Measurements from ENCODE around the gene KRTAP5-1.

The KRTAP5-1 gene

GRCh38 chr11:1567052-1567720 lies 17.9 kb downstream of the KRTAP5-1 start:
- H2AFZ ChIP-seq (ENCODE audit: insufficient read depth, low read length, poor library complexity): no peak overlapping the region
- H2AK5ac ChIP-seq (ENCODE audit: low read length): no peak overlapping the region
- no peak overlapping the region for H3K4me3 ChIP-seq (ENCODE audit: low read depth, low read length)
- peaks cover 5% of the 10 kb centered on the region for H3K79me2 ChIP-seq (ENCODE audit: control insufficient read depth, insufficient read depth, low read length, poor library complexity)
- no peak overlapping the region for H4K91ac ChIP-seq (ENCODE audit: low read depth, low read length)
- no peak overlapping the region for H4K12ac ChIP-seq (ENCODE audit: low read depth, low read length)
- H3K36me3 ChIP-seq (ENCODE audit: control insufficient read depth in 1 of 2, insufficient read depth in 2 of 2, low read length in 2 of 2): peaks cover 24 to 34% of the 10 kb centered on the region in 2 experiments
- H3K14ac ChIP-seq (ENCODE audit: low read length): no peak overlapping the region
- no peak overlapping the region for H4K8ac ChIP-seq (ENCODE audit: low read depth, low read length)
- H3K27me3 ChIP-seq (ENCODE audit: insufficient read depth, low read length): no peaks in the 10 kb centered on the region
- H3K18ac ChIP-seq (ENCODE audit: low read length): no peak overlapping the region
- no peak overlapping the region for H2BK120ac ChIP-seq (ENCODE audit: insufficient read depth, low read length, poor library complexity)
- WGBS (ENCODE audit: extremely low coverage, insufficient coverage, insufficient read length): no CpG with 5 or more reads among the region's 13 CpGs
- no peak for DNase-seq
- no peak overlapping the region for H3K27ac ChIP-seq (ENCODE audit: low read depth, low read length)
- H3K9me3 ChIP-seq (ENCODE audit: insufficient read depth, low read depth, low read length): peaks cover 3% of the 10 kb centered on the region
- H3K4me1 ChIP-seq (ENCODE audit: control insufficient read depth in 1 of 2, insufficient read depth in 2 of 2, low read length in 2 of 2): peaks cover 7 to 16% of the 10 kb centered on the region in 2 experiments
- H2BK12ac ChIP-seq (ENCODE audit: low read length): no peak overlapping the region
- peaks cover 5% of the 10 kb centered on the region for H3K79me1 ChIP-seq (ENCODE audit: low read length)
- no peak overlapping the region for H2BK5ac ChIP-seq (ENCODE audit: low read depth, low read length, poor library complexity)
- no peak overlapping the region for H3K23ac ChIP-seq (ENCODE audit: low read length)
- no peak overlapping the region for H3K4ac ChIP-seq (ENCODE audit: low read depth, low read length)
- H3K4me2 ChIP-seq (ENCODE audit: low read length): no peak overlapping the region
- no peak overlapping the region for H3K9ac ChIP-seq (ENCODE audit: low read length)

- Histone ChIP-seq H2BK5ac (ENCODE audit: low read depth, low read length, poor library complexity) (no peak overlapping the region), H4K12ac (ENCODE audit: low read depth, low read length) (no peak overlapping the region), H2BK12ac (ENCODE audit: low read length) (no peak overlapping the region), H4K8ac (ENCODE audit: low read depth, low read length) (no peak overlapping the region), H3K79me1 (ENCODE audit: low read length) (peaks cover 5% of the 10 kb centered on the region), H3K4me1 (ENCODE audit: control insufficient read depth in 1 of 2, insufficient read depth in 2 of 2, low read length in 2 of 2) (peaks cover 7 to 16% of the 10 kb centered on the region in 2 experiments), H3K9ac (ENCODE audit: low read length) (no peak overlapping the region), H3K36me3 (ENCODE audit: control insufficient read depth in 1 of 2, insufficient read depth in 2 of 2, low read length in 2 of 2) (peaks cover 30 to 41% of the 10 kb centered on the region in 2 experiments), H3K18ac (ENCODE audit: low read length) (no peak overlapping the region), H2AK5ac (ENCODE audit: low read length) (no peak overlapping the region), H3K27me3 (ENCODE audit: insufficient read depth, low read length) (no peaks in the 10 kb centered on the region), H3K9me3 (ENCODE audit: insufficient read depth, low read depth, low read length) (peaks cover 3% of the 10 kb centered on the region), H3K14ac (ENCODE audit: low read length) (no peak overlapping the region), H2BK120ac (ENCODE audit: insufficient read depth, low read length, poor library complexity) (no peak overlapping the region), H4K91ac (ENCODE audit: low read depth, low read length) (no peak overlapping the region), H3K23ac (ENCODE audit: low read length) (no peak overlapping the region), H3K4ac (ENCODE audit: low read depth, low read length) (no peak overlapping the region), H2AFZ (ENCODE audit: insufficient read depth, low read length, poor library complexity) (no peak overlapping the region), H3K4me2 (ENCODE audit: low read length) (no peak overlapping the region), H3K27ac (ENCODE audit: low read depth, low read length) (no peak overlapping the region), H3K79me2 (ENCODE audit: control insufficient read depth, insufficient read depth, low read length, poor library complexity) (peaks cover 5% of the 10 kb centered on the region), H3K4me3 (ENCODE audit: low read depth, low read length) (no peak overlapping the region)
- DNase-seq: no peak
- no CpG with 5 or more reads among the region's 20 CpGs for WGBS (ENCODE audit: extremely low coverage, insufficient coverage, insufficient read length)
Measured at GRCh38 chr11:1566381-1567051, 18.6 kb downstream of the KRTAP5-1 start.

GRCh38 chr11:1565904-1566247 lies 19.2 kb downstream of the KRTAP5-1 start:
- H2BK12ac ChIP-seq (ENCODE audit: low read length): no peak overlapping the region
- H3K9ac ChIP-seq (ENCODE audit: low read length): no peak overlapping the region
- H3K23ac ChIP-seq (ENCODE audit: low read length): no peak overlapping the region
- H3K4ac ChIP-seq (ENCODE audit: low read depth, low read length): no peak overlapping the region
- no peak for DNase-seq
- H2AFZ ChIP-seq (ENCODE audit: insufficient read depth, low read length, poor library complexity): no peak overlapping the region
- H3K18ac ChIP-seq (ENCODE audit: low read length): no peak overlapping the region
- H4K8ac ChIP-seq (ENCODE audit: low read depth, low read length): no peak overlapping the region
- no peak overlapping the region for H4K12ac ChIP-seq (ENCODE audit: low read depth, low read length)
- no peak overlapping the region for H4K91ac ChIP-seq (ENCODE audit: low read depth, low read length)
- no peak overlapping the region for H3K27ac ChIP-seq (ENCODE audit: low read depth, low read length)
- H3K79me1 ChIP-seq (ENCODE audit: low read length): no peaks in the 10 kb centered on the region
- H2BK5ac ChIP-seq (ENCODE audit: low read depth, low read length, poor library complexity): no peak overlapping the region
- H3K4me1 ChIP-seq (ENCODE audit: control insufficient read depth in 1 of 2, insufficient read depth in 2 of 2, low read length in 2 of 2): peaks cover 7 to 14% of the 10 kb centered on the region in 2 experiments
- WGBS (ENCODE audit: extremely low coverage, insufficient coverage, insufficient read length): no CpG with 5 or more reads among the region's 5 CpGs
- peaks cover 36 to 46% of the 10 kb centered on the region in 2 experiments for H3K36me3 ChIP-seq (ENCODE audit: control insufficient read depth in 1 of 2, insufficient read depth in 2 of 2, low read length in 2 of 2)
- H3K4me3 ChIP-seq (ENCODE audit: low read depth, low read length): no peak overlapping the region
- no peak overlapping the region for H3K4me2 ChIP-seq (ENCODE audit: low read length)
- H3K9me3 ChIP-seq (ENCODE audit: insufficient read depth, low read depth, low read length): peaks cover 3% of the 10 kb centered on the region
- no peak overlapping the region for H2AK5ac ChIP-seq (ENCODE audit: low read length)
- peaks cover 2% of the 10 kb centered on the region for H3K79me2 ChIP-seq (ENCODE audit: control insufficient read depth, insufficient read depth, low read length, poor library complexity)
- H3K27me3 ChIP-seq (ENCODE audit: insufficient read depth, low read length): no peaks in the 10 kb centered on the region
- no peak overlapping the region for H3K14ac ChIP-seq (ENCODE audit: low read length)
- no peak overlapping the region for H2BK120ac ChIP-seq (ENCODE audit: insufficient read depth, low read length, poor library complexity)

GRCh38 chr11:1565173-1565903 lies 19.7 kb downstream of the KRTAP5-1 start:
- H4K8ac ChIP-seq (ENCODE audit: low read depth, low read length): no peak overlapping the region
- no peak overlapping the region for H2BK120ac ChIP-seq (ENCODE audit: insufficient read depth, low read length, poor library complexity)
- H3K4me1 ChIP-seq (ENCODE audit: control insufficient read depth in 1 of 2, insufficient read depth in 2 of 2, low read length in 2 of 2): peaks cover 5 to 9% of the 10 kb centered on the region in 2 experiments
- no peak overlapping the region for H4K12ac ChIP-seq (ENCODE audit: low read depth, low read length)
- H3K27ac ChIP-seq (ENCODE audit: low read depth, low read length): no peak overlapping the region
- H3K18ac ChIP-seq (ENCODE audit: low read length): no peak overlapping the region
- H3K79me1 ChIP-seq (ENCODE audit: low read length): no peaks in the 10 kb centered on the region
- no peak for DNase-seq
- H3K27me3 ChIP-seq (ENCODE audit: insufficient read depth, low read length): no peaks in the 10 kb centered on the region
- H2BK12ac ChIP-seq (ENCODE audit: low read length): no peak overlapping the region
- H3K4me3 ChIP-seq (ENCODE audit: low read depth, low read length): no peak overlapping the region
- H2BK5ac ChIP-seq (ENCODE audit: low read depth, low read length, poor library complexity): no peak overlapping the region
- WGBS (ENCODE audit: extremely low coverage, insufficient coverage, insufficient read length): no CpG with 5 or more reads among the region's 28 CpGs
- no peak overlapping the region for H3K9ac ChIP-seq (ENCODE audit: low read length)
- H3K79me2 ChIP-seq (ENCODE audit: control insufficient read depth, insufficient read depth, low read length, poor library complexity): no peaks in the 10 kb centered on the region
- H2AK5ac ChIP-seq (ENCODE audit: low read length): no peak overlapping the region
- no peak overlapping the region for H3K23ac ChIP-seq (ENCODE audit: low read length)
- H3K9me3 ChIP-seq (ENCODE audit: insufficient read depth, low read depth, low read length): peaks cover 3% of the 10 kb centered on the region
- no peak overlapping the region for H2AFZ ChIP-seq (ENCODE audit: insufficient read depth, low read length, poor library complexity)
- no peak overlapping the region for H3K4me2 ChIP-seq (ENCODE audit: low read length)
- no peak overlapping the region for H4K91ac ChIP-seq (ENCODE audit: low read depth, low read length)
- no peak overlapping the region for H3K4ac ChIP-seq (ENCODE audit: low read depth, low read length)
- no peak overlapping the region for H3K14ac ChIP-seq (ENCODE audit: low read length)
- H3K36me3 ChIP-seq (ENCODE audit: control insufficient read depth in 1 of 2, insufficient read depth in 2 of 2, low read length in 2 of 2): peaks cover 41 to 51% of the 10 kb centered on the region in 2 experiments

Measured in trophoblast cell (in vitro differentiated cells and primary cell).